ENCODE results near the gene SCMH1.

DNA sequence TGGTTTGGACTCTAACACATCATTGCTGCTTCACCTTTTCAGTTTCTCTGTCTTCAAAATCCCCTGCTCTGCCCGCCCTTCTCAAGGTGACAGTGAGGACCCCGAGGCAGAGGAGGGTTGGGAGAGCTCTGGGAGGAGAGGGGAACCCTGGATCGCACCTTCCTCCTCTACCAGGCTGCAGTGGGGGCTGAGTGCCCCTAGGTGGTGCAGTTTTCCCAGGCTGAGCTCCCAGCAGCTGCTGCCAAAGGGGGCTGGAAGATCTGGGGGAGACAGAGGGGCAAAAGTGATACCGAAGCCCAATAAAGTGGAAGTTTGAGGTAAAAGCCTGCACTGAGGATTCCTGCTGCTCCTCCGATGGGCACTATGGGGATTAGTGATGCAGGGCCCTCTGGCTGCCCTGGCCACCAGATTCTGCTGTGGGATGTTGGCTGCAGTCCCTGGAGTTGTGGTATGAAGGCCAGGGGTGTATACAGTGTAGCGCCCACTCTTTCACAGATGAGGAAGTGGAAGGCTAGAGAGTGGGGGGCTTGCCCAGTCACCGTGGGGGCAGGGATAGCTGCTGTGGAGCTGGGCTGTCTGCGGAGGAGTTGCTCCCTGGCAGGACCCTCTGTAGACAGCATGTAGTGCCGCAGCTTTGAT lies 40.7 kb upstream of the SCMH1 start:
- TF ChIP-seq GATA3 (IDR thresholded peaks at IDR 0.05; ENCODE audit: low read depth, low read length) (no peak), GATA2 (IDR thresholded peaks at IDR 0.05; ENCODE audit: low read depth, low read length) (no peak)

All from SH-SY5Y (cell line).